Endothelial cell of umbilical vein (primary cell): ENCODE measurements around the gene WAPL.

Experiments
- FOS ChIP-seq: IDR thresholded peaks from 2 replicates; pipeline ENCODE4 v1.6.1; 2011; ENCODE audit warnings: mild to moderate bottlenecking, low read length, moderate library complexity, borderline replicate concordance; ENCODE audit not compliant: insufficient read depth
- JUN ChIP-seq: IDR thresholded peaks from 2 replicates; pipeline ENCODE4 v1.6.1; 2011; ENCODE audit warnings: borderline replicate concordance, low read depth; ENCODE audit not compliant: insufficient read length, insufficient read depth
- MYC ChIP-seq: IDR thresholded peaks from one replicate; pipeline ENCODE4 v1.6.1; 2011; ENCODE audit warnings: mild to moderate bottlenecking, low read depth, low read length
- POLR2A ChIP-seq: IDR thresholded peaks from 2 replicates; pipeline ENCODE4 v1.6.1; 2012; ENCODE audit warnings: low read depth, mild to moderate bottlenecking, control low read depth, low read length
- TF ChIP-seq, protein P1 (sequence below), 2 donors: IDR thresholded peaks; 1 replicate in 1 of 2; 2 replicates in 1 of 2; pipeline ENCODE4 v1.5.1; 2011; ENCODE audit warnings: low read length in 2 of 2, mild to moderate bottlenecking in 2 of 2, moderate library complexity in 2 of 2, control low read depth in 1 of 2, inconsistent platforms in 1 of 2, low read depth in 1 of 2; ENCODE audit not compliant: insufficient read depth in 1 of 2; ENCODE audit errors: extremely low read depth in 1 of 2
- TF ChIP-seq, protein P2 (sequence below): IDR thresholded peaks from 2 replicates; pipeline ENCODE4 v1.6.1; 2011; ENCODE audit not compliant: insufficient read depth, insufficient read length

DNA sequence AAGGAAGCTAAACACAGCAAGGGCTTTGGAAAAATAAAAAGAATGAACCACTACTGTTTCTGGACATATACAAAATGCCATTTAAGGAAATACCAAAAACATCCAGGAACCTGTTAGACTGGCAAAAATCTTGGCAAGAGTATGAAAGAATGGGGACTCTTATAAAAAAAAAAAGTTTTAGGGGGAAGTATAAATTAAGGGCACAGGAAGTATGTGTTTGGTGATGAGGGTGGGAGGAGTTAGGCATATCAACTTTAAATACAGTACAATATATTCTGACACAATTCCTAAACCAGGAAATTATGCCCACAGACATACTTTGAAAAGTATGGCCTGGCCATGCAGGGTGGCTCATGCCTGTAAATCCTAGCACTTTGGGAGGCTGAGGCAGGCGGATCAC lies 74.2 kb downstream of the WAPL start:
- TF ChIP-seq POLR2A (no peak), JUN (no peak), MYC (no peak), FOS (no peak)
- TF ChIP-seq, protein P1, sequence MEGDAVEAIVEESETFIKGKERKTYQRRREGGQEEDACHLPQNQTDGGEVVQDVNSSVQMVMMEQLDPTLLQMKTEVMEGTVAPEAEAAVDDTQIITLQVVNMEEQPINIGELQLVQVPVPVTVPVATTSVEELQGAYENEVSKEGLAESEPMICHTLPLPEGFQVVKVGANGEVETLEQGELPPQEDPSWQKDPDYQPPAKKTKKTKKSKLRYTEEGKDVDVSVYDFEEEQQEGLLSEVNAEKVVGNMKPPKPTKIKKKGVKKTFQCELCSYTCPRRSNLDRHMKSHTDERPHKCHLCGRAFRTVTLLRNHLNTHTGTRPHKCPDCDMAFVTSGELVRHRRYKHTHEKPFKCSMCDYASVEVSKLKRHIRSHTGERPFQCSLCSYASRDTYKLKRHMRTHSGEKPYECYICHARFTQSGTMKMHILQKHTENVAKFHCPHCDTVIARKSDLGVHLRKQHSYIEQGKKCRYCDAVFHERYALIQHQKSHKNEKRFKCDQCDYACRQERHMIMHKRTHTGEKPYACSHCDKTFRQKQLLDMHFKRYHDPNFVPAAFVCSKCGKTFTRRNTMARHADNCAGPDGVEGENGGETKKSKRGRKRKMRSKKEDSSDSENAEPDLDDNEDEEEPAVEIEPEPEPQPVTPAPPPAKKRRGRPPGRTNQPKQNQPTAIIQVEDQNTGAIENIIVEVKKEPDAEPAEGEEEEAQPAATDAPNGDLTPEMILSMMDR (IDR thresholded peaks at IDR 0.05; ENCODE audit: extremely low read depth in 1 of 2, insufficient read depth in 1 of 2, low read depth in 1 of 2, low read length in 2 of 2): no peak
- TF ChIP-seq, protein P2, sequence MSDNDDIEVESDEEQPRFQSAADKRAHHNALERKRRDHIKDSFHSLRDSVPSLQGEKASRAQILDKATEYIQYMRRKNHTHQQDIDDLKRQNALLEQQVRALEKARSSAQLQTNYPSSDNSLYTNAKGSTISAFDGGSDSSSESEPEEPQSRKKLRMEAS: no peak
